Stimulated activated CD4-positive, alpha-beta T cell treated with anti-CD3 and anti-CD28 coated beads, Interleukin-15, amount 100 ng/mL, for 24 hours (primary cell): ENCODE results near the gene RNF103.
"Not testable (repeated sequence)": the region's sequence is repeated elsewhere in the genome, so short reads cannot be mapped to it uniquely, and the experiment has no call there.

Experiments
- DNase-seq: peaks from one replicate; pipeline ENCODE4 v3.0.0-alpha.2; 2020

Gene RNF103

GRCh38 chr2:86622519-86623042, 1.1 kb downstream of the RNF103 start:
- DNase-seq = peak; percentile 45

- no peak for DNase-seq
These were observed 2.3 kb downstream of the RNF103 start for GRCh38 chr2:86621280-86621943.

GRCh38 chr2:86617738-86618137, 5.9 kb downstream of the RNF103 start:
- DNase-seq = no peak

GRCh38 chr2:86617153-86617552, 6.5 kb downstream of the RNF103 start:
- no peak for DNase-seq

- no peak for DNase-seq
These were observed 7.2 kb downstream of the RNF103 start for GRCh38 chr2:86616502-86616901.

GRCh38 chr2:86615596-86615995, 8.1 kb downstream of the RNF103 start:
- DNase-seq = no peak

- no peak for DNase-seq
These were observed 10.2 kb downstream of the RNF103 start for GRCh38 chr2:86613515-86613914.

- DNase-seq = no peak
These were observed 12.8 kb downstream of the RNF103 start for GRCh38 chr2:86610871-86611270.

GRCh38 chr2:86608832-86609410, 14.7 kb downstream of the RNF103 start:
- DNase-seq = no peak

- DNase-seq = no peak
These were observed 19.8 kb downstream of the RNF103 start for GRCh38 chr2:86603905-86604304.

GRCh38 chr2:86598966-86599365, 24.7 kb downstream of the RNF103 start:
- no peak for DNase-seq

GRCh38 chr2:86596118-86596517, 27.5 kb downstream of the RNF103 start:
- no peak for DNase-seq

GRCh38 chr2:86593266-86593665, 30.4 kb downstream of the RNF103 start:
- no peak for DNase-seq

- DNase-seq = no peak
These were observed 31.0 kb downstream of the RNF103 start for GRCh38 chr2:86592547-86593230.

GRCh38 chr2:86589701-86590100, 34.0 kb downstream of the RNF103 start:
- DNase-seq = not testable (repeated sequence)

GRCh38 chr2:86584151-86584913, 39.3 kb downstream of the RNF103 start:
- DNase-seq = peak; percentile 10

- no peak for DNase-seq
These were observed 43.1 kb downstream of the RNF103 start for GRCh38 chr2:86580560-86580959.

GRCh38 chr2:86577817-86578456, 45.7 kb downstream of the RNF103 start:
- no peak for DNase-seq

- DNase-seq = no peak
These were observed 53.6 kb downstream of the RNF103 start for GRCh38 chr2:86570059-86570458.

GRCh38 chr2:86566821-86567190, 56.9 kb downstream of the RNF103 start:
- DNase-seq = no peak

- DNase-seq = no peak
These were observed 57.4 kb downstream of the RNF103 start for GRCh38 chr2:86566158-86566820.

- DNase-seq = no peak
These were observed 60.0 kb downstream of the RNF103 start for GRCh38 chr2:86563650-86564061.
